ENCODE measurements around the gene ANKRD66.

The ANKRD66 gene

GRCh38 chr6:46792635-46793034, 45.9 kb downstream of the ANKRD66 start:
- no peak for DNase-seq

GRCh38 chr6:46793138-46793537, 46.4 kb downstream of the ANKRD66 start, which contains the start of gene MEP1A:
Gene MEP1A (plus strand): TSS chr6:46793389. CDS start chr6:46793399, 10 bp downstream.
- DNase-seq = no peak

- DNase-seq = no peak
Observed at GRCh38 chr6:46794068-46794467, 47.3 kb downstream of the ANKRD66 start.

- no peak for DNase-seq
Observed at GRCh38 chr6:46795816-46796215, 49.1 kb downstream of the ANKRD66 start.

- no peak for DNase-seq
Observed at GRCh38 chr6:46796848-46797580, 50.3 kb downstream of the ANKRD66 start.

GRCh38 chr6:46799657-46800056, 52.9 kb downstream of the ANKRD66 start:
- DNase-seq = peak; percentile 15

- DNase-seq = peak; percentile 47
Observed at GRCh38 chr6:46808806-46809205, 62.1 kb downstream of the ANKRD66 start.
